KBM-7 (cell line): Measurements from ENCODE around the gene A3GALT2.

ENCODE experiments used
- DNase-seq: peaks from one replicate; pipeline ENCODE4 v3.0.0-alpha.2; 2015
- in situ Hi-C: fragments of 300-500 bp; cut with MboI; formaldehyde crosslinking; loops from 2 replicates; pipeline ENCODE4 v1.14.3; 2020; ENCODE audit warnings: low sequenced_read_pairs, low pct_unique_long_range_greater_than_20kb, mixed read lengths

The A3GALT2 gene

GRCh38 chr1:33281554-33282303, 39.2 kb downstream of the A3GALT2 start:
- in situ Hi-C loops: no loop called here
- DNase-seq: no peak

DNA sequence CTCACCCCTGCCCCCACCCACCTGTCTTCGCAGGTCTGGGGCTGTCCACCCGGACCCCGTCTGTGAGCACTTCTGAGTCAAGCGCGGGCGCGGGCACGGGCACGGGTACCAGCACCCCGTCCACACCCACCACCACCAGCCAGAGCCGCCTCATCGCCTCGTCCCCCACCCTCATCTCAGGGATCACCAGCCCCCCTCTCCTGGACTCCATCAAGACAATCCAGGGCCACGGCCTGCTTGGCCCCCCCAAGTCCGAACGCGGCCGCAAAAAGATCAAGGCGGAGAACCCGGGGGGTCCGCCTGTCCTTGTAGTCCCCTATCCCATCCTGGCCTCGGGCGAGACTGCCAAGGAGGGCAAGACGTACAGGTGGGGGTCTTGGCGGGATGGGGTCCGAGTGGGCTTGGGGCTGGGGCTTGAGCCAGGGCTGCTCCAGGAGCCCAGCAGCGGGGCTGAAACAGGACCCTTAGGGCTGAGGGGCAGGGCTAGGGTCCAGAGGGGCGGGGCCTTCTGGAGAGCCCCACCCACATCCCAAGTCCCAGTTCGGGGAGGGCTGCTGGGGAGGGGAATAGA, 40.7 kb downstream of the A3GALT2 start:
- no peak for DNase-seq
- in situ Hi-C loops: no loop called here

- no peak for DNase-seq
- in situ Hi-C loops: no loop called here
Observed at GRCh38 chr1:33277488-33278084, 43.3 kb downstream of the A3GALT2 start.

DNA sequence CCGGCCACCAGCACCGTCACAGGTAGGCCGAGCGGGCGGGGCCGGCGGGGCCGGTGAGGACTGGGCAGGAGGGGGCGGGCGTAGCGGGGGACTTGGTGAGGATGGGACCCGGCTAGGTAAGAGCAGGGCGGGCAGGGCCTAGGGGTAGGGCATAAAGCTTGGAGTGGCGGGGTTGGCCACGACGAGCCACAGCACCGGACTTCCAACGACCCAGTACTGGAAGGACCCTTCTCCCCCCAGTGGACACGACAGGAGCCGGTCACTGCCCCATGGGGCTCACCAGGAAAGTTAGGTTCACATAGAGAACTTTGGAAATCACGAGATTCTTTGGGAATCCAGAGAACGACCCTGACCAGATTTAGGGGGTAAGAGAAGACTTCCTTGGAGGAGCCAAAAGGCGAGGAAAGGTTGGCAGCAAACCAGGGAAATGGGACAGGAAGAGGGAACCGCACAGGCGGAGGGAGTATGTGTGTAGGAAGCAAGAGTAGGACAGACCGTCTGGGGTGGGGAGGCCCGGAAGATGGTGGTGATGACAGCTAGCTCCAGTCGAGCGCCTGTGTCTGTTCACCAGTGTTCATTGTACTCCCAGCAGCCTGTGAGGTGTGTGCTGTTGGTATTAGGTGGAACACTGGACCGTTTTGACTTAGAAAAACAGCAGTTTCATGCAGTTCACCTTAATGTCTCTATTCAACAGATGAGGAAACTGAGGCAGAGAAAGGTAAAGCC, 44.2 kb downstream of the A3GALT2 start:
- DNase-seq: no peak
- in situ Hi-C loops: no loop called here

DNA sequence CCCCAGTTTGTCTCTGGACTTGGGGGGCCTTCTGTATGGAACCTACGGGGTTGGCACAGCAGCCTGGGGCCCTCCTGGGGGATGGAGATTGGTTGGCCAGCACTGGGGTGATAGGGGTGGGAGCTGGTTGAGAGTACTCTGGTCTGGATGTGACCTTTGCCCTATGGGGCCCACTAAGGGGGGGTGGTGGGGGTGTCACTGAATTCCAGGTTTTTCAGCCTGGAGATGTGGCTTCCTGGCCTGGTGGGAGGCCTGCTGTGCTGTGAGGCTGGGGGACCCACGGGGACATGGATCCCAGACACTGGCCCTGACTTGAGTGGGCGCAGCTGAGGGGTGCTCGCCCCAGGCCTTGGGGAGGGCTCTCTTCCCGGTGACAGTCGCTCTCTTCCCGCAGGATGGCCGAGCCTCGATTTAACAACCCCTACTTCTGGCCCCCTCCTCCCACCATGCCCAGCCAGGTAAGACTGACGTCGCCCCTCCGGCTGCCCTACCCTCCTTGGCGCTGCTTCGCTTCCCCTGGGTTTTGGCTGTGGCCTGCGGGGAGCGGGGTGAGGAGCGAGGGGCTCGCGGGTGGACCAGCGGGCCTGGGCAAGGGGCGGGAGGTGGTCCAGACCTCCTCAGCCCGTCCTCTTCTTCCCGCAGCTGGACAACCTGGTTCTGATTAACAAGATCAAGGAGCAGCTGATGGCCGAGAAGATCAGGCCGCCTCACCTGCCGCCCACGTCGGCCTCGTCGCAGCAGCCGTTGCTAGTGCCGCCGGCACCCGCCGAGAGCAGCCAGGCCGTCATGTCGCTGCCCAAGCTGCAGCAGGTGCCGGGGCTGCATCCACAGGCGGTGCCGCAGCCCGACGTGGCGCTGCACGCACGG, 45.0 kb downstream of the A3GALT2 start:
- in situ Hi-C loops: no loop called here

DNA sequence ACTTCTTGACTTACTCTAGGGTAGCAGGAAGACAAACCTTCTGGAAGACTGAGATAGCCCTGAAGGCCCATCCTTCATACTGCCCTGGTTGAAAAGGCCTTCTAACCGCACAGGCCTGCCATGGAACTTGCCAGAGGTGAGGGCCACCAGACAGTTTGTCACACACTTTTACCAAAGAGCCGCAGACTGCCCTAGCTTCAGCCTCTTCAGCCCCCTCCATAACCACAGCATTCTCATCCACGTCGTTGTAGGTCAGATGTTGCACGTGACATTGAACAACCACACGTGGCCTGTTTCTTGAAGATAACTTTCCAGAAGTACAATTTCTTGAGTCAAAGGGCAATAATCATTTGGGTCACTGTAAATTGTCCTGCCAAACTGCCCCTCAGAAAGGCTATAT, 45.7 kb downstream of the A3GALT2 start:
- DNase-seq: no peak
- in situ Hi-C loops: no loop called here

More for the DNA sequence above, 45.0 kb downstream of the A3GALT2 start:
- no peak for DNase-seq

- in situ Hi-C loops: no loop called here
- DNase-seq: no peak
Observed at GRCh38 chr1:33274446-33274845, 46.5 kb downstream of the A3GALT2 start.

GRCh38 chr1:33273961-33274371, 46.9 kb downstream of the A3GALT2 start:
- in situ Hi-C loops: no loop called here
- DNase-seq: no peak

- in situ Hi-C loops: no loop called here
- DNase-seq: no peak
Observed at GRCh38 chr1:33273406-33273805, 47.5 kb downstream of the A3GALT2 start.

GRCh38 chr1:33272930-33273329, 48.0 kb downstream of the A3GALT2 start:
- in situ Hi-C loops: no loop called here

GRCh38 chr1:33272509-33272908, 48.4 kb downstream of the A3GALT2 start:
- in situ Hi-C loops: no loop called here
- no peak for DNase-seq

More at GRCh38 chr1:33272930-33273329, 48.0 kb downstream of the A3GALT2 start:
- no peak for DNase-seq

DNA sequence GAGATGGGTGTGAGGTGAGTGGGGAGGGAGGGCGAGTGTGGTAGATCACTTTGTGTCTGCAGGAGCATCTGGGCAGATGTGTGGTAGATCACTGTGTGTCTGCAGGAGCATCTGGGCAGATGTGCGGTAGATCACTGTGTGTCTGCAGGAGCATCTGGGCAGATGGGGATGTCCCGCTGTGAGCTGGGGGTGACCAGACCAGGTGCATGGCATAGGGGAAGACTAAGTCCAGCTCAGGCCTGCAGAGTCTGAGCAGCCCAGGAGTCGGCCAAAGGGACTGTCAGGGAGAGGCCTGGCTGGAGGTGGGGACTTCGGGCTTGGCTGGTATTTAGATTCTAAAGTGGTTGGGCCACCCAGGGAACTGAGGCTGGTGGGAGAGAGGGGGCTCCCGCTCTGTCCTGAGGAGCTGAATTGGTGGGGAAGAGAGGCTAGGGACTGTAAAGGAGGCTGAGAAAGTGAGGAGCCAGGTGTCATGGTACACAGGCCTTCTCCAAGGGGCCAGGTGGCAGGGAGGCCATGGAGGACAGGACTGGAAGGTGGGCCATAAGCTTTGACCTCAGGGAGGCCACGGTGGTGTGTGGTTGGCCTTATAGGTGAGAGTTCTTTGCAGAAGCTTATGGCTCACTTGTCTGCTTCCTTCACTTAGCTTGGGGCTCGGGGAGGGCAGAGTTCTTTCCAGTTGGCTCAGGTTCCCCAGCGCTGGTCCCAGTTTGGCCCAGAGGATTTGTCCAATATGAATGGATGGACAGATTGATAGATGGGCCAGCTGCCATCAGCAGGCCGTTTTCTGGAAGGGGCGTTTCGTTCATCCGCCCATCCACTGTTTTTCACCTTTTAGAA, 49.0 kb downstream of the A3GALT2 start:
- in situ Hi-C loops: no loop called here
- DNase-seq: no peak

DNA sequence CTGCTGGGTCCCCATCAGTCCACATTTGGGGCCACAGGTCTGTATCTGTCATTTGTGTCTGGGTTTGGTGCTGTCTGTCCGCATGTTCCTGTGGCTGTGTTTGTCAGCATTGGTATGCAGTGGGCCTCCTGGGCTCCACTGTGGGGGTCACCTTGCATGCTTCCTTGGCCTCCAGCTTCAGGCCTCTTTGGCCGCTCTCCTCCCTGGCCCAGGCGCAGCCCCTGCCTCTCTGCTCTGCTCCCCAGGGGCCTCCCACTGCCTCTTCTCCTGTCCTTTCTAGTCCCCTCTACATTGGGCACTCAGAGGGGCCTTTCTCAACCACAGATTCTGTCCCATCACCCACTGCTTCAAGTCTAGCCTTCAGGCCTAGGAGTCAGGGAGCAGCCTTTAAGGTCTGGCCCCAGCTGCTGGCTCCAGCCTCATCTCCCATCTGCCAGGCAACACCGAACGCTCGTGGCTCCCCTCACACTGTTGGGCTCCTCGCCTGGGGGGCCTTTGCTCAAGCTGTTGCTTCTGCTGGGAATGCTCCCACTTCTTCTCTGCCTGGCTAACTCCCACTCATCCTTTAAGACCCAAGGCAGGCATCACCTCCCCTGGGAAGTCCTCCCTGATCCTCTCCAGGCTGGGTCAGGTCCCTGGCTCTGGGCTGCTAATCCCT, 50.0 kb downstream of the A3GALT2 start:
- in situ Hi-C loops: no loop called here
- DNase-seq: no peak

DNA sequence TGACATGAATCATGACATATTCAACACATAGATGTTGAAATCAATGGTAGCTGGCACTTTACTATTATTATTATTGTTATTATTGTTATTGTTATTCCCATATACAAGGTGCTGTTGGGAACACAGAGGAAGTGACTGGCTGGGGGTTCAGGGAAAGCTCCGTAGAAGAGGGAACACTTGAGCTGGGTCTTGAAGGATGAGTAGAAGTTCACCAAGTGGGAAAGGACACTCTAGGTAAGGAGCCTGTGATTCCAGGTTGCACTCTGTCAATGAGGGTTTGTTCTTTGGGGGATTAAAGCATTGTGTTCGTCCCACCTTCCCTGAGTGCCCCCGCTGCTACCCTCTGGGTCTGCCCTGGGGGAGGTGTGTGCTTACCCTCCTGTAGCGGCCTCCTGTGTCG, 50.5 kb downstream of the A3GALT2 start:
- DNase-seq: no peak
- in situ Hi-C loops: no loop called here

DNA sequence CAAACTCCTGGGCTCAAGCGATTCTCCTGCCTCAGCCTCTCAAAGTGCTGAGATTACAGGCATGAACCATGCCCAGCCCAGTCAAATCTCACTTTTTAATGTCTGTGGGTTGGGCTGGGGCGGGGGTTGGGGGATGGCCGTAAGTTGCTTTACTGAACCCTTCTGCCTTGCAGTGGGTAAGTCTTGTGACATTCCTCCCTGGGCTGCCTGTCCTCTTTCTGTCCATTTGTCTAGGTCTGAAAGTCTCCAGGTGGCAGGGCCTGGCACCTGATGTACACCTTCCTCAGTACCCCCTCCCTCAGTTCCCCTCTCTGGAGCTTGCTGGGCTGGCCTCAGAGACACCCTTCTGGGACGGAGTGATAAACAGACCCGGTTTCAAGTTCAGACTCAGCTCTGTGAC, 51.3 kb downstream of the A3GALT2 start:
- DNase-seq: no peak
- in situ Hi-C loops: no loop called here

- DNase-seq: no peak
- in situ Hi-C loops: no loop called here
Observed at GRCh38 chr1:33268927-33269610, 51.8 kb downstream of the A3GALT2 start.

DNA sequence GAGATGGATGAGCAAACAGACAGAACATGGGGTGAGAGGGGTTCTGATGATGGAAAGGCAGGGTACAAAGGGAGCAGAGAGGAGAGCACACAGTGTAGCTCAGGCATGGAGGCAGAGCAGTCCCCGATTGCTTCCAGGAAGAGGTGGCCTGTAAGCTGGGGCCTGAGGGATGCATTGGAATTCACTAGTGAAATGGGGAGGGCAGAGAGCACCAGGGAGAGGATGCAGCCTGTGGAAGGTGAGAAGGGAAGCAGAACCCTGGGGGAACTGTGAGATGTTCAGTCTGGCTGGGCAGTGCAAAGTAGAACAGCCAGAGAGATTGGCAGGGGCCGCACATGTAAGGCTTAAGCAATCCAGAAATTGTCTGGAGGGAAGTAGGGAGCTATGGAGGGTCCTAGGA, 52.4 kb downstream of the A3GALT2 start:
- in situ Hi-C loops: no loop called here
- no peak for DNase-seq
